GM19025 (cell line): ENCODE measurements around the gene EIF4E3.

Source experiments
- ATAC-seq: cut with Tn5 transposase; IDR thresholded peaks from one replicate; pipeline ENCODE4 v1.9.1; 2021; ENCODE audit warnings: mild to moderate bottlenecking, low read depth, moderate library complexity; ENCODE audit not compliant: unreplicated experiment

Gene EIF4E3

GRCh38 chr3:71724171-71724453, 1.1 kb downstream of the EIF4E3 start:
- ATAC-seq = no peak

- no peak for ATAC-seq
Measured at GRCh38 chr3:71723452-71724170, 1.6 kb downstream of the EIF4E3 start.

GRCh38 chr3:71722693-71723092, 2.5 kb downstream of the EIF4E3 start:
- no peak for ATAC-seq

GRCh38 chr3:71721651-71722157, 3.5 kb downstream of the EIF4E3 start:
- ATAC-seq = no peak

- ATAC-seq = no peak
Measured at GRCh38 chr3:71721002-71721401, 4.2 kb downstream of the EIF4E3 start.

- no peak for ATAC-seq
Measured at GRCh38 chr3:71718072-71718471, 7.1 kb downstream of the EIF4E3 start.

GRCh38 chr3:71714595-71714994, 10.6 kb downstream of the EIF4E3 start:
- ATAC-seq = no peak

GRCh38 chr3:71713041-71713440, 12.2 kb downstream of the EIF4E3 start:
- no peak for ATAC-seq

- ATAC-seq = peak; percentile 60
Measured at GRCh38 chr3:71710906-71711494, 14.2 kb downstream of the EIF4E3 start.

- ATAC-seq = no peak
Measured at GRCh38 chr3:71709908-71710511, 15.2 kb downstream of the EIF4E3 start.

GRCh38 chr3:71708476-71709105, 16.6 kb downstream of the EIF4E3 start:
- no peak for ATAC-seq

GRCh38 chr3:71707595-71707994, 17.6 kb downstream of the EIF4E3 start:
- ATAC-seq = no peak

GRCh38 chr3:71705681-71706080, 19.5 kb downstream of the EIF4E3 start:
- ATAC-seq = no peak

GRCh38 chr3:71704915-71705314, 20.3 kb downstream of the EIF4E3 start:
- no peak for ATAC-seq

GRCh38 chr3:71703797-71704196, 21.4 kb downstream of the EIF4E3 start:
- no peak for ATAC-seq

- no peak for ATAC-seq
Measured at GRCh38 chr3:71702131-71703024, 22.8 kb downstream of the EIF4E3 start.

GRCh38 chr3:71701251-71701762, 23.9 kb downstream of the EIF4E3 start:
- no peak for ATAC-seq

- no peak for ATAC-seq
Measured at GRCh38 chr3:71695000-71695482, 30.2 kb downstream of the EIF4E3 start.

- no peak for ATAC-seq
Measured at GRCh38 chr3:71694358-71694999, 30.7 kb downstream of the EIF4E3 start.

- ATAC-seq = no peak
Measured at GRCh38 chr3:71693641-71694040, 31.6 kb downstream of the EIF4E3 start.
